Stomach smooth muscle (tissue), 2 donors: ENCODE measurements around the gene CALN1.

ENCODE experiments used
- H3K27ac ChIP-seq: one replicate; pipeline ENCODE4 v1.7.0; 2013; ENCODE audit warnings: mild to moderate bottlenecking, low read length, inconsistent platforms
- H3K27me3 ChIP-seq, 2 donors: one replicate each; pipeline ENCODE4 v1.7.0; 2013; ENCODE audit warnings: low read length in 2 of 2; ENCODE audit not compliant: insufficient read depth in 2 of 2, control insufficient read depth in 1 of 2
- H3K36me3 ChIP-seq, 2 donors: one replicate each; pipeline ENCODE4 v1.7.0; 2013; ENCODE audit warnings: low read length in 2 of 2; ENCODE audit not compliant: control insufficient read depth in 2 of 2, insufficient read depth in 2 of 2
- H3K4me1 ChIP-seq: one replicate; pipeline ENCODE4 v1.7.0; 2013; ENCODE audit warnings: low read length; ENCODE audit not compliant: control insufficient read depth, insufficient read depth
- H3K4me3 ChIP-seq, 2 donors: one replicate each; pipeline ENCODE4 v1.7.0; 2013; ENCODE audit warnings: low read length in 2 of 2
- H3K9ac ChIP-seq, 2 donors: one replicate each; pipeline ENCODE4 v1.7.0; 2013; ENCODE audit warnings: low read length in 2 of 2, mild to moderate bottlenecking in 1 of 2
- H3K9me3 ChIP-seq, 2 donors: one replicate each; pipeline ENCODE4 v1.7.0; 2013; ENCODE audit warnings: low read length in 2 of 2; ENCODE audit not compliant: control insufficient read depth in 2 of 2
- donor health status: healthy.
- donor health status: Pancreatic carcinoma.

The CALN1 gene

GRCh38 chr7:72196176-72196575, 216.0 kb downstream of the CALN1 start:
- Histone ChIP-seq H3K4me1 (no peaks in the 10 kb centered on the region), H3K27ac (no peak overlapping the region), H3K9ac (no peak overlapping the region), H3K27me3 (no peaks in the 10 kb centered on the region), H3K9me3 (peaks cover 0 to 8% of the 10 kb centered on the region in 2 donors), H3K4me3 (no peak overlapping the region), H3K36me3 (no peaks in the 10 kb centered on the region)

GRCh38 chr7:72190919-72191318, 221.2 kb downstream of the CALN1 start:
- no peak overlapping the region for H3K4me3 ChIP-seq
- no peaks in the 10 kb centered on the region for H3K4me1 ChIP-seq
- H3K27ac ChIP-seq, result no peak overlapping the region
- H3K9me3 ChIP-seq, result peaks cover 3 to 4% of the 10 kb centered on the region in 2 donors
- no peaks in the 10 kb centered on the region for H3K27me3 ChIP-seq
- no peaks in the 10 kb centered on the region for H3K36me3 ChIP-seq
- H3K9ac ChIP-seq, result no peak overlapping the region

DNA sequence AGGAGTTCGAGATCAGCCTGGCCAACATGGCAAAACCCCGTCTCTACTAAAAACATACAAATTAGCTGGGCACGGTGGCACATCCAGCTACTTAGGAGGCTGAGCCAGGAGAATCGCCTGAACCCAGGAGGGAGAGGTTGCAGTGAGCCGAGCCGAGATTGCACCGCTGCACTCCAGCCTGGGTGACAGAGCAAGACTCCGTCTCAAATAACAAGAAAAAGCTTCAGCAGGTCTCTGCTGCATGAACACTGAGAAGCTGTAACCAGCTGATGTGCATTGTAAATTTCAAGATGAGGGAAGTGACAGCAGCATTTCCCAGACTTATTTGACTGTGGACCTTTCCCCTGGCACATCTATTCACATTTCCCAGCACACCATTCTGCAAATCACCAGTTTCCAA, 222.0 kb downstream of the CALN1 start:
- Histone ChIP-seq H3K9me3 (peaks cover 3 to 4% of the 10 kb centered on the region in 2 donors), H3K9ac (no peak overlapping the region)

GRCh38 chr7:72187179-72187578, 225.0 kb downstream of the CALN1 start:
- peaks cover 0 to 3% of the 10 kb centered on the region in 2 donors for H3K9me3 ChIP-seq
- H3K27me3 ChIP-seq, result no peaks in the 10 kb centered on the region
- no peak overlapping the region for H3K4me3 ChIP-seq
- no peaks in the 10 kb centered on the region for H3K36me3 ChIP-seq
- H3K9ac ChIP-seq, result no peak overlapping the region
- no peaks in the 10 kb centered on the region for H3K4me1 ChIP-seq
- no peak overlapping the region for H3K27ac ChIP-seq

More for the DNA sequence above, 222.0 kb downstream of the CALN1 start:
- Histone ChIP-seq H3K36me3 (no peaks in the 10 kb centered on the region), H3K4me3 (no peak overlapping the region), H3K27ac (no peak overlapping the region), H3K27me3 (no peaks in the 10 kb centered on the region), H3K4me1 (no peaks in the 10 kb centered on the region)

DNA sequence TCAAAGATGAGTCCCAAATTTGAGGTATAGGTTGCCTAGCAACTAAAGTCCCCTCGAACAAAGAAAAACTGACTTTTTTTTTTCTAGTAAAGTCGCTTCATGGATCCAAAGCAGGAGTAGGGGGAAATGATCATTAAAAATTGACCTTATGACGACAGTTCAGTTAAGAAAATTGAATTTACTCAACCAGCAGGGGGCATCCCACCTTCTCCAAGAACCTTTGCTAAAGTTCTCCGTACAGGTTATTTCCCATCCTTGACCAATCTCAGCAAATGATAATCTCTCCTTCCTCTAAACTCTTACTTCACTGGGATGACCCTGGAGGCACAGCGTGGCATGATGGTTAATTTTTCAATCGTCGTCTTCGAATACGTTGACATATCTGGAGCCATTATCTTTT, 228.3 kb downstream of the CALN1 start:
- H3K27me3 ChIP-seq, result no peaks in the 10 kb centered on the region
- H3K9ac ChIP-seq, result no peak overlapping the region
- no peaks in the 10 kb centered on the region for H3K36me3 ChIP-seq
- H3K4me3 ChIP-seq, result no peak overlapping the region
- no peaks in the 10 kb centered on the region for H3K4me1 ChIP-seq
- H3K9me3 ChIP-seq, result peaks cover 0 to 4% of the 10 kb centered on the region in 2 donors
- no peak overlapping the region for H3K27ac ChIP-seq

- no peak overlapping the region for H3K27ac ChIP-seq
These were observed 230.1 kb downstream of the CALN1 start for GRCh38 chr7:72182036-72182435.

DNA sequence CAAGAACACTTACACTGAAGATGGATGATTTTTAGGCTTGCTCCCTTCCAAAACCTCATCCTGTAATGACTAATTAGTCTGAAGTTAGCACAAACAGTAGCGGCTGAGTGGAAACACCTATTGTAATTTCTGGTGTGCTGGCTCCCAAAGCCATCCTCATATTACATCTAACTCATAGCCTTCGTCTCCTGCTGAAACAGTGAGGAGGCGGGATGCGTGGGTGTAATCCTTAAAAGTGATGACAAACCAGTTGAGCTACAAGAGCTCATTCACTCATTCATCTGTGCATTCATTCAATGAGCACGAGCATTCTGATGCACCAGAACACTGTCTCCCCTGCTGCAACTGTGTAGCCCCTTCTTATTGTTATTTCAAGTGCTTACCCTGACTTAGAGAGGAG, 235.3 kb downstream of the CALN1 start:
- Histone ChIP-seq H3K9me3 (peaks cover 2 to 13% of the 10 kb centered on the region in 2 donors), H3K9ac (no peak overlapping the region)

More at GRCh38 chr7:72182036-72182435, 230.1 kb downstream of the CALN1 start:
- H3K36me3 ChIP-seq, result no peaks in the 10 kb centered on the region
- no peak overlapping the region for H3K9ac ChIP-seq
- no peaks in the 10 kb centered on the region for H3K27me3 ChIP-seq
- H3K4me1 ChIP-seq, result no peaks in the 10 kb centered on the region
- no peak overlapping the region for H3K4me3 ChIP-seq
- H3K9me3 ChIP-seq, result peaks cover 0 to 8% of the 10 kb centered on the region in 2 donors

DNA sequence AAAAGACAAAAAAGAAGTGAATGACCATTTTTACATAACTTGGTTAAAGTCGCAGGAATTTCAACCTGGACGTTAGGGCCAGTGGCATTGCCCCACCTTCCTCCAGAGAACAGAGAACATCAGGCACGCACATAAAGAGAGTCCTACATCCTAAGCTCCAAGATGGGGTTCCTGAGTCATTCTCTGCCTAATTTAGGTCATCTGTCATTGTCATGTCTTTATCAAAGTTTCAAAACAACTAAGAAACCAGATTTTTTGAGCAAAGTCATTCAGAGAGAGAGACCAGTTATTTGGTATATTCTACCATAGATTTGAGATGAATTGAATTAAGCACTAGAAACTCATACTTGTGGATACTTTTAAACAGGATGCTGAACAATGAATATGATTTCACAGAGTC, 241.7 kb downstream of the CALN1 start:
- no peak overlapping the region for H3K4me3 ChIP-seq
- no peaks in the 10 kb centered on the region for H3K27me3 ChIP-seq

More for the DNA sequence above, 235.3 kb downstream of the CALN1 start:
- Histone ChIP-seq H3K36me3 (no peaks in the 10 kb centered on the region), H3K27me3 (no peaks in the 10 kb centered on the region), H3K4me1 (no peaks in the 10 kb centered on the region), H3K27ac (no peak overlapping the region), H3K4me3 (no peak overlapping the region)

DNA sequence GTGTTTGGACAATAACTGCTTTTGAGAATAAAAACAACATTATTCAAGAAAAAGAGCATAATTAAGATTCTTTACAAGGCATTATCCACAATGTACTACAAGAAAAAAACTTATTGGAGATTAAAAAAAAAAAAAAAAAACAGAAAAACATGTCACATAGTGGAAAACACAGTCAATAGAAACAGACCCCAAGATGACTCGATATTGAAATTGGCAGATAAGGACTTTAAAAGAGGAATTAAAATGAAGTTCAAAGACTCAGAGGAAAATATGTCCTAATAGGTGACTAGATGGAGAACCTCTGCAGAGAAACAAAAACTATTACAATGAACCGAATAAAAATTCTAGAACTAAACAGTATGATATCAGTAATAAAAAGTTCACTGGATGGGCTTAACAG, 248.9 kb downstream of the CALN1 start:
- Histone ChIP-seq H3K27me3 (no peaks in the 10 kb centered on the region), H3K9me3 (peaks cover 5 to 12% of the 10 kb centered on the region in 2 donors), H3K27ac (no peak overlapping the region), H3K4me1 (no peaks in the 10 kb centered on the region), H3K36me3 (no peaks in the 10 kb centered on the region), H3K4me3 (no peak overlapping the region), H3K9ac (no peak overlapping the region)

More for the DNA sequence above, 241.7 kb downstream of the CALN1 start:
- H3K9me3 ChIP-seq, result peaks cover 3 to 5% of the 10 kb centered on the region in 2 donors
- H3K4me1 ChIP-seq, result no peaks in the 10 kb centered on the region
- H3K9ac ChIP-seq, result no peak overlapping the region
- no peaks in the 10 kb centered on the region for H3K36me3 ChIP-seq
- H3K27ac ChIP-seq, result no peak overlapping the region

DNA sequence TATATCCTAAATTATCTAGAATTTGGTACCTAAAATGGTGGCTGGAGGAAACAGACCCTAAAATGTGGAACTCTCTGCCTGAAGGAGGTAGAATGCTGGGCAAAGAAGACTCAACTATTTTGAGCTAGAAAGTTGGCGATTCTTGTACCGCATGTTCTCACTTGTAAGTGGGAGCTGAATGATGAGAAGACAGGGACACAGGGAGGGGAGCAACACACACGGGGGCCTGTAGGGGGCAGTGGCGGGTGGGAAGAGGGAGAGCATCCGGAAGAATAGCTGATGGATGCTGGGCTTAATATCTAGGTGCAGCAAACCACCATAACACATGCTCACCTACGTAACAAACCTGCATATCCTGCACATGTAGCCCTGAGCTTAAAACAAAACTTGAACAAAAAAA, 250.6 kb downstream of the CALN1 start:
- H3K9me3 ChIP-seq, result peaks cover 5 to 14% of the 10 kb centered on the region in 2 donors
- no peaks in the 10 kb centered on the region for H3K27me3 ChIP-seq
- H3K9ac ChIP-seq, result no peak overlapping the region

GRCh38 chr7:72159911-72160310, 252.2 kb downstream of the CALN1 start:
- Histone ChIP-seq H3K9me3 (peaks cover 5 to 17% of the 10 kb centered on the region in 2 donors), H3K4me3 (no peak overlapping the region), H3K27me3 (no peaks in the 10 kb centered on the region), H3K27ac (no peak overlapping the region), H3K4me1 (no peaks in the 10 kb centered on the region), H3K36me3 (no peaks in the 10 kb centered on the region), H3K9ac (no peak overlapping the region)

More for the DNA sequence above, 250.6 kb downstream of the CALN1 start:
- Histone ChIP-seq H3K27ac (no peak overlapping the region), H3K4me3 (no peak overlapping the region), H3K36me3 (no peaks in the 10 kb centered on the region), H3K4me1 (no peaks in the 10 kb centered on the region)
